ENCODE measurements around the gene APOLD1. TPM values are rescaled to one million over a fixed set of nuclear protein-coding genes. Genes with fewer than 3 reads are reported as not detected.
A peak's percentile ranks its signal among the peaks of the same experiment; 100 is the strongest.

APOLD1 gene
- total and polyA plus RNA-seq, 5 experiments from 2014 or later = 0.14 to 4.3 (median 1.4) TPM

DNA sequence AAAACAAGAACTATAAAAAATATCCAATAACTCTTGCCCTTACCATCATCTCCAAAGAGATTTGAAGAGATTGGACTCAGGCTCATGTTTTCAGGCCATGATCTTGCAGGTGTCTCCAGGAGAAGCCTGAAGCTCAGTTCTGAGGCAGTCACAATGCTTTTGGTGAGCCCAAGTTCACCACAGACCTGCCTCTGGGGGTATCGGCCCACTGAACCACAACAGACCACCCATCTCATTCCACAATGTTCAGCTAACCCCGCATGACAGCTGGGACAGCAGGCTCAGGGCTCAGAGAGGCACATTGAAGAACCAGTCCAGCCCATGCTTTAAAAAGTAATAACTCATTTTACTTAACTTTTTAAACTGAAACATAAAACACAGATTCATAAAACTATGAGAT is 28.3 kb upstream of the APOLD1 start:
- Mint-ChIP-seq H3K4me3 (no peak overlapping the region), H3K27me3 (no peaks in the 10 kb centered on the region)
- POLR2A ChIA-PET = interaction anchor here (0.7 kb wide), 1 partner anchor 30 kb away, joined by 3 read pairs; no protein-coding TSS in a partner anchor

DNA sequence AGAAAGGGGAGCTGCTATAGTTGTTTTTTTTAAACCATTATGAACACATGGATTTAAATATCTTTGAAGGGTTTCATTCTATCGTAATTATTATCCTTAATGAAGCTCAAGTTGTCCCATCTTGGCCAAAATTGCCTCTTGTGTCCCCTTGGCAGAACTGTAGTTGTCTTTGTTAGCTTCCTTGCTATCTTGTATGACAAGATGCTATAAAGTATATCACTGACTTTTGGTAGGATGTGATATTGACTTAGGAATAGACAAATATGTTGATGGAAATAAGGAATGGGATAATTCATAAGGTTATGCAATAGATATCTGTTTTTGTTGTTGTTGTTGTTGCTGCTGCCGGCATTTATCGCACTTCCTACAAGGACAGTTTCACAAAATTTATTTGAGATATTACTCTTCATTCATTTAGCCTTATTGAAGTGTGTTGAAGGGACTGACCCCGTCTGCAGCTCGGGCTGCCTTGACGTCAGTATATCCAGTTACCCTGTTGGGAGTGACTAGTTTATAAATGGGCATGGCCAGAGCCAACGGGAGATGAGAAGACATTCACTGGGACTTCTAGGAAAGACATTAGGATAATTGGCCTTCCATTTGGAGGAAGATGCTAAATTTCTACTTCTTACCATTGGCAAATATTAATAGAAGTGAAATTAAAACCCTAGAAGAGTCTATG is 26.1 kb upstream of the APOLD1 start:
- DNase-seq (no peak), ATAC-seq (no peak)
- no peaks in the 10 kb centered on the region for H3K36me3 Mint-ChIP-seq
- H3K9me3 Mint-ChIP-seq = no peaks in the 10 kb centered on the region
- H3K4me3 Mint-ChIP-seq = no peak overlapping the region
- H3K4me1 Mint-ChIP-seq = no peaks in the 10 kb centered on the region
- no peaks in the 10 kb centered on the region for H3K27me3 Mint-ChIP-seq
- POLR2A ChIA-PET = no interaction called here
- no peak overlapping the region for H3K27ac Mint-ChIP-seq

More for the DNA sequence above, 28.3 kb upstream of the APOLD1 start:
- H3K4me1 Mint-ChIP-seq = no peaks in the 10 kb centered on the region
- H3K36me3 Mint-ChIP-seq = no peaks in the 10 kb centered on the region
- H3K27ac Mint-ChIP-seq = peak overlapping the region in 2 of 10 donors; percentile 27 to 46
- DNase-seq (no peak), ATAC-seq (no peak)
- H3K9me3 Mint-ChIP-seq = no peaks in the 10 kb centered on the region

DNA sequence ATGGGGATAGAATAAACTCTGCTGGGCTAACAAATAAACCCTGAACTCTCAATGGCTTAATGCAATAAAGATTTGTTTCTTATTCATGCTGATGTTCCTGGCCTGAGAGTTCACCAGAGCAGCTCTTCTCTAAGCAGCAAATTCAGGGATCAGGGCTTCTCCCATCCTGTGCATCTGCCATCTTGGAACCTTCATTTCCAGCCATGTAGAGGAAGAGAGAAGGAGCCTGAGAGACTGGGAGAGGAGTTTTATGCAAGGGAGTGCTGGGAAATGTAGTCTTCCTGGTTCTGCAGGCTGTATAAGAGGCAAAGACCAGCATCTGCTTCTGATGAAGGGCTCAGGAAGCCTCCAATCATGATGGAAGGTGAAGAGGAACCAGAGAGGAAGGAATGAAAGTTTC is 20.6 kb upstream of the APOLD1 start:
- Mint-ChIP-seq H3K4me3 (no peak overlapping the region), H3K4me1 (no peaks in the 10 kb centered on the region), H3K27me3 (no peaks in the 10 kb centered on the region), H3K36me3 (peaks cover 0 to 5% (median 3%) of the 10 kb centered on the region in 3 donors), H3K27ac (no peak overlapping the region), H3K9me3 (peaks cover 0 to 5% (median 3%) of the 10 kb centered on the region in 9 donors)
- POLR2A ChIA-PET = no interaction called here
- ATAC-seq = no peak
- no peak for DNase-seq

DNA sequence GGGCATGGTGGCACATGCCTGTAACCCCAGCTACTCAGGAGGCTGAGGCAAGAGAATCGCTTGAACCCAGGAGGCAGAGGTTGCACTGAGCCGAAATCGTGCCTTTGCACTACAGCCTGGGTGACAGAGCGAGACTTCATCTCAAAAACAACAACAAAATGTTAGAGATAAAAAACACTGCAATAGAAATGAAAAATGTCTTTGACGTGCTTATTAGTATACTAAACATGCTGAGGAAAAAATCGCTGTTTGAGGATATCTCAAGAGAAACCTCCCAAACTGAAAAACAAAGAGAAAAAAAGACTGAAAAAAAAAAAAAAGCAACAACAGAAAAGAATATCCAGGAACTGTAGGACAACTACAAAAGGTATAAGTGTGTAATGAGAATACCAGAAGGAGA is 15.2 kb upstream of the APOLD1 start:
- no peak overlapping the region for H3K27ac Mint-ChIP-seq
- H3K9me3 Mint-ChIP-seq = peaks cover 4 to 34% (median 12%) of the 10 kb centered on the region in 9 donors
- peaks cover 2 to 5% (median 5%) of the 10 kb centered on the region in 3 donors for H3K36me3 Mint-ChIP-seq
- POLR2A ChIA-PET = interaction anchor here (0.6 to 0.7 kb wide), 2 partner anchors 56 to 336 kb away, joined by 3 to 4 read pairs; no protein-coding TSS in a partner anchor
- no peak for DNase-seq
- no peaks in the 10 kb centered on the region for H3K27me3 Mint-ChIP-seq
- H3K4me3 Mint-ChIP-seq = no peak overlapping the region
- ATAC-seq = no peak
- H3K4me1 Mint-ChIP-seq = no peaks in the 10 kb centered on the region

DNA sequence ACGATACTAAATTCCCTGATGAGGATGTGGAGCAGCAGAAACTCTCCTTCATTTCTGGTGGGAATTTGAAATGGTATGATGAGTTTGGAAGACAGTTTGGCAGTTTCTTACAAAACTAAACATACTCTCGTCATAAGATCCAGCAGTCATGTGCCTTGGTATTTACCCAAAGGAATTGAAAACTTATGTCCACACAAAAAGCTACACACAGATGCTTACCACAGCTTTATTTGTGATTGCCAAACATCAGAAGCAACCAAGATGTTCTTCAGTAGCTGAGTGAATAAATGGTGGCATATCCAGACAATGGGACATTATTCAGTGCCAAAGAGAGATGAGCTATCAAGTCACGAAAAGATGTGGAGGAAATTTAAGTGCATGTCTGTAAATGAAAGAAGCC is 10.7 kb upstream of the APOLD1 start:
- H3K9me3 Mint-ChIP-seq = peaks cover 3 to 32% (median 10%) of the 10 kb centered on the region in 9 donors
- H3K4me1 Mint-ChIP-seq = no peaks in the 10 kb centered on the region
- H3K36me3 Mint-ChIP-seq = peaks cover 0 to 2% (median 2%) of the 10 kb centered on the region in 3 donors
- H3K27me3 Mint-ChIP-seq = no peaks in the 10 kb centered on the region
- DNase-seq (no peak), ATAC-seq (no peak)
- no peak overlapping the region for H3K4me3 Mint-ChIP-seq
- H3K27ac Mint-ChIP-seq = no peak overlapping the region
- POLR2A ChIA-PET = no interaction called here

DNA sequence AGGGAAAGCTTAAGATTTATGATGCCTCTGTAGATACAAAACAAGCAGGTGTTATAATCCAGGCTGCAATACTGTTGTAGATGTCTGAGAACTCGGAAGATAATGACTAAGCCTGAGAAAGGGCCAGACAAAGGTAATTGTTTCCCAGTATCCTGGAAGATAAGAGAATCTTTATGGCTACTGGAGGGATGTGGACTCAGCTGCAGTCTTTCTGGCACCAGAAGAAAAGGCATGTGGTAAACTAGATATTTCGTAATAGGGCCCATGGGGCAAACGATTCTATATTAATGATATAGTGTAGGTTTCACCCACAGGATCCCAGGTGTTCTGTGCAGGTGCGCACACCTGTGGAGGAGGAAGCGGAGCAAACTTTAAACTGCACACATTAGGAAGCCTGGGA is 9.2 kb upstream of the APOLD1 start:
- POLR2A ChIA-PET = no interaction called here
- H3K27ac Mint-ChIP-seq = peak overlapping the region in 1 of 10 donors; percentile 60
- no peak for ATAC-seq

DNA sequence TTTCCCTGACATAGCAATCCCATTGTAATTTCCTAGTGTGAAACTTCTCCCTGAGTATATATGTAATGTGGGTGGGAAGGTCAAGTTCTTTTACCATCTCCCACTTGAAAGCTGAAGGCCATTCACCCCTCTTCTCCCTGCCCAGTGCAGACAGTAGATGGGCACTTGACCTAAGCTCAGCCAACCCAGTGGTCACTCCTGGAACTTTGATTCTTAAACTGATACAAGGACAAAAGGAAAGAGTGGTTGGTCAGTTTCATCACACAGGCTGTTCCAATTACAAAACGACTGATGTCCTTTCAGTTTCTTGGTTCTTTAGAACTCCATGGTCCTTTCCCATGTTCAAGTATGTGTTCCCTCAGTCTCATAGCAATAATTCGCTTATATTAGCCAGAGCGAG is 8.4 kb upstream of the APOLD1 start:
- no peaks in the 10 kb centered on the region for H3K27me3 Mint-ChIP-seq
- POLR2A ChIA-PET = no interaction called here
- DNase-seq = no peak
- peaks cover 0 to 15% (median 2%) of the 10 kb centered on the region in 9 donors for H3K9me3 Mint-ChIP-seq
- H3K4me1 Mint-ChIP-seq = no peaks in the 10 kb centered on the region
- no peaks in the 10 kb centered on the region for H3K36me3 Mint-ChIP-seq
- no peak for ATAC-seq
- no peak overlapping the region for H3K4me3 Mint-ChIP-seq
- H3K27ac Mint-ChIP-seq = no peak overlapping the region

More for the DNA sequence above, 9.2 kb upstream of the APOLD1 start:
- Mint-ChIP-seq H3K4me1 (no peaks in the 10 kb centered on the region), H3K9me3 (peaks cover 0 to 18% (median 3%) of the 10 kb centered on the region in 9 donors), H3K4me3 (no peak overlapping the region), H3K27me3 (no peaks in the 10 kb centered on the region), H3K36me3 (no peaks in the 10 kb centered on the region)
- no peak for DNase-seq

DNA sequence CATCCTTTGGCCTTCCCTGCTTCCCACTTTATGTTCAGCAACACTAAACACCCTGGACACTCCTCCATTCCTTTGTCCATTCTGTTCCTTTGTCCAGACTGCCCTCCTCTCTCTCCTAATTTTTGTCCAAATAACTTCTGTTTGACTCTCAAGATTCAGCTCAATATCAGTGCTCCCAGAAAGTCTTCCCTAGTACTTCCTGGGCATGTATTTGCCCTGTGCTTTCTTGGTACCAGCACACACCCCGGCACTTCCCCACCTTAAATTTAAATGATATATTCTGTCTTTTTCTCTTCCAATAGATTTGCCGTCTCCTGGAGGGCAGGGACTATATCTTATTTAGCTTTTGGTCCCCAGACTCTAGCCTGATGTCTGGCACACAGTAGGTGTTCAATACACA is 6.5 kb upstream of the APOLD1 start:
- Mint-ChIP-seq H3K4me1 (no peaks in the 10 kb centered on the region), H3K9me3 (peaks cover 0 to under 1% (median 0%) of the 10 kb centered on the region in 9 donors), H3K27me3 (no peaks in the 10 kb centered on the region), H3K27ac (no peak overlapping the region), H3K36me3 (no peaks in the 10 kb centered on the region), H3K4me3 (no peak overlapping the region)
- DNase-seq (no peak), ATAC-seq (no peak)
- POLR2A ChIA-PET = no interaction called here

DNA sequence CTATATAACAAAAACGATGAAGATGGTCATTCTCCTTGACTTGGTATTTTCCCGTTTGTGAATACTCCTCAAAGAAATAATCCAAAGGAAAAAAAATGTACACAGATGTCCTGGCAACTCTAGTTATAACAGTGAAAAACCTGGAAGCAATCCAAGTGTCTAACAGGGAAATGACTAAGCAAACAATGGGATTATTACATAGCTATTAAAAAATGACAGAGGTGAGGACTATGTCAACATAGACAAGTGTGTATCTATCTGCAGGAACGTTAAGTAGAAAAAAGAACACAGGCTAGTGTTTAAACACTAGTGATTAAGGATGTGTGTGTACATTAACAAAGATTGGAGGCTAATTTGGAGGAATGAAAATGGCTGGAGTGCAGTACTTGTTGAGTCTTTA is 5.9 kb upstream of the APOLD1 start:
- H3K4me3 Mint-ChIP-seq = no peak overlapping the region
- no peaks in the 10 kb centered on the region for H3K4me1 Mint-ChIP-seq
- H3K9me3 Mint-ChIP-seq = no peaks in the 10 kb centered on the region
- no peak for DNase-seq
- no peak overlapping the region for H3K27ac Mint-ChIP-seq
- no peak for ATAC-seq
- POLR2A ChIA-PET = interaction anchor here (0.6 to 0.7 kb wide), 2 partner anchors 8 to 422 kb away, joined by 3 read pairs; no protein-coding TSS in a partner anchor
- H3K36me3 Mint-ChIP-seq = no peaks in the 10 kb centered on the region
- H3K27me3 Mint-ChIP-seq = no peaks in the 10 kb centered on the region

DNA sequence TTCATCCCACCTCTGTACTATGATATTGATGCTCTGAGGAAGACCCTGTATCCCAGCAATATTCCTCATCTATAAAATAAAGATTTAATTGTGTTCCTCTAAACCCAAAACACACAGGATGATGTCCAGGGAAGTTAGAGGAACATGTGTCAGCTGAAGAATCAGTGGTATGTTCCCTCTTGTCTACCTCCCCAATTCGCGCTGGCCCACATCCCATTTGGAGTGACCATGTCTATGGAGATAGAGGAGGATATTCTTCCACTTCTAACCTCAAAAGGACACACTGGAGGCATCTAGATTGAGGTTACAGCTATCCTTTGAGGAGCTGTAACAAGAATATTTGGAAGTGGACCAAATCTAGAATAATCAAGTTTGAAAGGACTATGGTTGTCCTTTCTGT is 1.3 kb upstream of the APOLD1 start:
- POLR2A ChIA-PET = interaction anchor here (0.7 to 1.7 kb wide), 4 partner anchors 29 to 1026 kb away, joined by 3 to 7 read pairs (median 3); no protein-coding TSS in a partner anchor
- H3K27me3 Mint-ChIP-seq = no peaks in the 10 kb centered on the region
- H3K4me3 Mint-ChIP-seq = no peak overlapping the region
- H3K36me3 Mint-ChIP-seq = no peaks in the 10 kb centered on the region
- H3K27ac Mint-ChIP-seq = no peak overlapping the region
- H3K4me1 Mint-ChIP-seq = peaks cover 4 to 25% (median 17%) of the 10 kb centered on the region in 4 donors
- DNase-seq = no peak
- H3K9me3 Mint-ChIP-seq = no peaks in the 10 kb centered on the region
- ATAC-seq = no peak

DNA sequence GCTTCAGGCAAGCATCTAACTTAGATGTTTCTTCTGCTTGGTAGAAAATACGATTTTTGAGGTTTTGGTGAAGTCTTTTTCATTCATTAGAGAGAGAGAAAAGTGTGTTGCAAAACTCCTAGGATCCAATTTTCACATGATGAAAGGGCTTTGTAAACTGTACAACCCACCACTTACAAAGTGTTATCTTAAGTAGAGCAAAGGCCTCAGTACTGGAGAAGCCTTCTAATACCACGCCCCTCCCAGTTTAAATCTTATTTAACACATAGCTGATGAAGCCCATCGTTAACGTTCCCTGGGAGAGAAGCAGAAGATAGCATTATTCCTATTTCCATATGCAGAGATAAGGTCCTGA is 869 bp downstream of the APOLD1 start:
- no peaks in the 10 kb centered on the region for H3K27me3 Mint-ChIP-seq
- POLR2A ChIA-PET = interaction anchor here (0.8 to 4.6 kb wide), 14 partner anchors 11 to 1381 kb away, joined by 3 to 68 read pairs (median 6); partner anchors contain the start of genes CDKN1B and DDX47
- H3K9me3 Mint-ChIP-seq = no peaks in the 10 kb centered on the region
- peaks cover 4 to 26% (median 20%) of the 10 kb centered on the region in 4 donors for H3K4me1 Mint-ChIP-seq
- ATAC-seq (peak; percentile 19), DNase-seq (no peak)
- H3K36me3 Mint-ChIP-seq = no peaks in the 10 kb centered on the region
- H3K27ac Mint-ChIP-seq = peak overlapping the region in 9 of 10 donors; percentile 52 to 86 (median 78)
- H3K4me3 Mint-ChIP-seq = peak overlapping the region; percentile 70 to 85 (median 82)

DNA sequence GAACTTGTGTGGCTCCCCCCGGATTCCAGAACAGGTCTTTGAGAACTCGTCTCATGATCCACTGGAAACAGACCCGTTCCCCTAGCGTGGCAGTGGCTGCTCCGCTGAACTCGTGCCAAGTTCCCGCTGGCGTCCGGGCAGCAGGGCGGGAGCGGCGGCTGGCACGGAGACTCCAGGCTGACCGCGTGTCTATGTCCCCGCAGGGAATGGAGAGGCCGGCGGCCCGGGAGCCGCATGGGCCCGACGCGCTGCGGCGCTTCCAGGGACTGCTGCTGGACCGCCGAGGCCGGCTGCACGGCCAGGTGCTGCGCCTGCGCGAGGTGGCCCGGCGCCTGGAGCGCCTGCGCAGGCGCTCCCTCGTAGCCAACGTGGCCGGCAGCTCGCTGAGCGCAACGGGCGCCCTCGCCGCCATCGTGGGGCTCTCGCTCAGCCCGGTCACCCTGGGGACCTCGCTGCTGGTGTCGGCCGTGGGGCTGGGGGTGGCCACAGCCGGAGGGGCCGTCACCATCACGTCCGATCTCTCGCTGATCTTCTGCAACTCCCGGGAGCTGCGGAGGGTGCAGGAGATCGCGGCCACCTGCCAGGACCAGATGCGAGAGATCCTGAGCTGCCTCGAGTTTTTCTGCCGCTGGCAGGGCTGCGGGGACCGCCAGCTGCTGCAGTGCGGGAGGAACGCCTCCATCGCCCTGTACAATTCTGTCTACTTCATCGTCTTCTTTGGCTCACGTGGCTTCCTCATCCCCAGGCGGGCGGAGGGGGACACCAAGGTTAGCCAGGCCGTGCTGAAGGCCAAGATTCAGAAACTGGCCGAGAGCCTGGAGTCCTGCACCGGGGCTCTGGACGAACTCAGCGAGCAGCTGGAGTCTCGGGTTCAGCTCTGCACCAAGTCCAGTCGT is 1.5 kb downstream of the APOLD1 start:
- H3K4me3 Mint-ChIP-seq = peak overlapping the region; percentile 80 to 91 (median 85)

More for the DNA sequence above, 1.5 kb downstream of the APOLD1 start:
- Mint-ChIP-seq H3K27me3 (no peaks in the 10 kb centered on the region), H3K27ac (peak overlapping the region; percentile 79 to 96 (median 92)), H3K4me1 (peaks cover 4 to 26% (median 20%) of the 10 kb centered on the region in 4 donors), H3K36me3 (no peaks in the 10 kb centered on the region), H3K9me3 (no peaks in the 10 kb centered on the region)
- peak; percentile 53 to 83 (median 73) for DNase-seq
- POLR2A ChIA-PET = interaction anchor here (0.8 to 4.6 kb wide), 17 partner anchors 11 to 1380 kb away, joined by 3 to 68 read pairs (median 5); partner anchors contain the start of genes BORCS5, CDKN1B and DDX47
- peak; percentile 85 to 90 for ATAC-seq
